DMS153 (cell line): ENCODE results near the gene RPL22L1.
"Not testable (repeated sequence)": the region's sequence is repeated elsewhere in the genome, so short reads cannot be mapped to it uniquely, and the experiment has no call there.

Experiments used
- DNase-seq: peaks from one replicate; lab custom pipeline; 2025; lab: John Stamatoyannopoulos, UW

The RPL22L1 gene

GRCh38 chr3:170877311-170877710 is 7.3 kb upstream of the RPL22L1 start:
- not testable (repeated sequence) for DNase-seq

GRCh38 chr3:170876537-170876936 is 6.5 kb upstream of the RPL22L1 start:
- no peak for DNase-seq

GRCh38 chr3:170869239-170869590 is 780 bp downstream of the RPL22L1 start:
- DNase-seq, result no peak

- no peak for DNase-seq
Measured at GRCh38 chr3:170868577-170869238, 1.3 kb downstream of the RPL22L1 start.

DNA sequence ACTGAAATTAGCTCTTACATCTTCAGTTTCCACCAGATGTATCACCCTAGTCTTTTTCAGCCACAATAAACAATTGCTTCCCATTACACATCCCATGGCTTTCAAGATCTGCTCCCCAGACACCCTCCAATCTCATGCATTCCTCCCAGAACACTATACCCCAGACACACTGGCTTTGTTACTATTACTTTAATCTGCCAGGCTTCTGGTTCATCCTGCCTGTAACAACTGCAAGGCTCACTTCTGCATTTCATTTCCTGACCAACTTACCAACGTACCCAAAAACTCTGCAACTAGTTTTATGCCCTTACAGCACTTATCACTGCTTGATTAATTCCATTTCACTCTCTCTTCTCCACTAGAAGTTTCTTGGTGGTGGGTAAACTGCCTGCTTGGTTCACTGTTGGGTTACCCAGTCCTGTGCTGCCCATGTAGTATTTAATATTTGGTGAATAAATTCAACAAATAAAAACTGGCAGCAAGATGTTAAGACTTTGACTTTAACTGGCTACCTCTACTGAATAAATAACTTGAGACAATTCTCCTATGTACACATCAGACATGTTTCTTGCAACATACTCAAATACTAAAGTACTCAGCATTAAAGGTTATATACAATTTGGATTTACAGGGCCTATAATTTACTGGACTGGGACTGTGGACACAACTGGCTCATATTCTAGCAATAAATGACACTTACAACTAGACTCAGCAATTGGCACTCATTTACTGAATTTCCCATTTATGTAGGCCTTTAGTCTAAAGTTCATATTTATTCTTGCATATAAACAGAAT is 2.7 kb downstream of the RPL22L1 start:
- DNase-seq, result no peak

- no peak for DNase-seq
Measured at GRCh38 chr3:170866499-170866898, 3.5 kb downstream of the RPL22L1 start.

- no peak for DNase-seq
Measured at GRCh38 chr3:170865209-170866094, 4.5 kb downstream of the RPL22L1 start.

DNA sequence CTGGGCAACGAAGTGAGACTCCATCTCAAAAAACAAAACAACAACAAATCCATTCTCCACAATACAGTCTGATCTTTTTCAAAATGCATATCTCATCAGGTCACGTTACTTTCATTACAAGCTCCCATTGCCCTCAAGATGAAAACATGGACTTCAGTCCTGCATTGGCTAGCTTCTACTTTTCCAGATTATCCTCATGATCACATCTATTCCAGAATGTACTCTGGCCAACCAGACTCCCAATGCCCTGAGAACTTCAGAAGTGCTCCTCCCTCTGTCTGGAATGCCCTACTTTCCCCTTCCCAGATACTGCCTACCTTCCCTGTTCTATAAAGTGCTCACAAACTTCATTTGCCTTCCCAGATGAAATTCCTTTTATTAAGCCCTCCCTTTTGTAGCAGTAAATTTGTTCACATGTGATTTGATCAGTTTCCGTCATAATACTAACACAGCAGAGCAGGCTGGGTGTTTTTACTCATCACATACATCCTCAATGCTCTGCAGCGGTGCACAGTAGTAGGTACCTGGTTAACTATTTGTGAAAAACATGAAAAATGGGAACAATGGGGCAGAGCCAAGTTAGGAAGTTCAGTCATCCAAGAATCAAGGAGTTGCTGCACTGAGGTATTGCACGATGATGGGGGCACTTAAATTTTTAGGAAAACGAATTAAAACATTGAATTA is 5.3 kb downstream of the RPL22L1 start:
- no peak for DNase-seq

DNA sequence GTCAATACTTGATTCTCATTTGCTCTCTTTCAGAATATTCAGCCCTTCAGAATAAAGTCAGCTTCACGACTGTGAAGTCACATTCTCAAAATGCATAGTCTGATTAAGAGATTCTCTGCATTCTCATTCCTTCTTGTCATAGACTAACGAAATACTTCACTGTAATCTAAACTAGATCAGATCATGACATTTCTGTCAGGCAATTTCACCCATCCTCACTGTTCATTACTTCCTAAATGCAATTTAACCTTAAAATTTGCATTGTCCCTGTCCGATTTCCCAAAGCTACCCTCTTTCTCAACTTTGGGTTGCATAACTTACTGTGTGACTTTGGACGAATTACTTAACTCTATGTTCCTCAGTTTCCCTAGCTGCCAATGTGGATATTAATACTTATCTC is 6.2 kb downstream of the RPL22L1 start:
- DNase-seq, result no peak

DNA sequence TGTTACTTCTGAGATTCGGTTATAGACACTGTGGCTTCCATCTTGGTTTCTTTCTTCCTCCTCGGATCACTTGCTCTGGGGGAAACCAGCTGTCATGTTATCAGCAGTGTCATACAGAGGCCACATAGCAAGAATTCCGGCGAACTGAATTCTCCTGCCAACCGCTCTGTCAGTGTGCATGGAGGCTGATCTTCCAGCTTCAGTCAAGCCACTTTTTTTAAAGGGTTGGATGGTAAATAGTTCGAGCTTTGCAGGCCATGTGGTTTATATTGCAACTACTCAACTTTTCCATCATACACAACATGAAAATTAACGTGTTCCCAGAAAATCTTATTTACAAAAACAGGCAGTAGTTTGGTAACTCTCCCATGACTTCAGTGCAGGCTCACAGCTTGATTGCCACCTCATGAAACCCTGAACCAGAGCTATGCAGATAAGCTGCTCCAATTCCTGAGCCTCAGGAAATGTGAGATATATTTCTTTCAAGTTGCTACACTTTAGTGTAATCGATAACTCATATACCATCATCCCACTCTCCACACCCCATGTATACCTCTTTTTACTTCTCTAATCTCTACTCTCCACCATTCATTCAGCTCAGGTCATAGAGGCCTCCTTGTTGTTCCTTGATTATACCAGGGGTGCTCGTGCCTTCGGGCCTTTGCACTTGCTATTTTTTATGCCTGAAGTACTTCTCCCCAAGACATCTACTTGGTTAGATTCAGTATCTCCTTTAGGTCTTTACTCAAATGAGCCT is 7.2 kb downstream of the RPL22L1 start:
- DNase-seq, result no peak

DNA sequence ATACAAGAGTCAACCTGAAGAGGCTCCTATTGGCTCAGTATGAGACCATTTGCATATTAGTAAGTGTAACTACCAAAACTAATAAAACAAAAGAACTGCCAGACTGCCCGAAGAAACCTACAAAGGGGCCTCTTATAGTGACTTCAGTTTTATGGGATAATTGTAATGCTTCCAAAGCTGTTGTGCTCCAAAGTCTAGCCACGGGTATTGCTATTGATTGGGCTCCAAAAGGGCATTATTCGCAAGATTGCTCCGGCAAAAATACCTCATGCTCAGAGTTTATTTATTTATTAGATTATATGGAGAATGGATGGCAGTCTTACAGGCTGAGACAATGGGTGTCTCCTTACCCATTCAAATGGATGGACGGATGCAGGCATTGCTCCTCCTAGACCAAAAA is 11.4 kb downstream of the RPL22L1 start:
- no peak for DNase-seq

- DNase-seq, result no peak
Measured at GRCh38 chr3:170852324-170852723, 17.7 kb downstream of the RPL22L1 start.

DNA sequence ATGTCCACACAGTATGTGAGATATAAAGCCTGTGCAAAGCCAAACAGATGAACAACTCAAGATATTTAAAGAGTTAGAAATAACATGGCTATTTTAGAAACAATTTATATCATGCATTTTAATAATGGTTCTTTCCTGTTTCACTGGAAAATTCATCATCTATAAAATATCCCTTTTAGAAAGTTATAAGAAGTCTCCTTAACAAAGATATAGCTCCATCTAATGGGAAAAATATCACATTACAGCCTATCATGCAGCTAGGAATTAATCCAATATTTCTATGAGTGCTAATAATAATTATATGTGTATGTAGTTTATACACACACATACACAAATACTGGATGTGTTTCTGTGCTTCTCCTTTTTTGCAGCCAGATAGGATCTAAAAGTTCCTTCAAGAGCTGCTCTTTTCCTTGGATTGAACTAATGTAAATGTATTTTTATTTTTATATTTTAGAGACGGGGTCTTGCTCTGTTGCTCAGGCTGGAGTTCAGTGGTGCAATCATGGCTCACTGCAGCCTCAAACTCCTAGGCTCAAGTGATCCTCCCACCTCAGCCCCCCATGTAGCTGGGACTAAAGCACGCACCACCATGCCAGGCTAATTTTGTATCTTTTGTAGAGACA is 21.6 kb downstream of the RPL22L1 start:
- DNase-seq, result peak; percentile 11

DNA sequence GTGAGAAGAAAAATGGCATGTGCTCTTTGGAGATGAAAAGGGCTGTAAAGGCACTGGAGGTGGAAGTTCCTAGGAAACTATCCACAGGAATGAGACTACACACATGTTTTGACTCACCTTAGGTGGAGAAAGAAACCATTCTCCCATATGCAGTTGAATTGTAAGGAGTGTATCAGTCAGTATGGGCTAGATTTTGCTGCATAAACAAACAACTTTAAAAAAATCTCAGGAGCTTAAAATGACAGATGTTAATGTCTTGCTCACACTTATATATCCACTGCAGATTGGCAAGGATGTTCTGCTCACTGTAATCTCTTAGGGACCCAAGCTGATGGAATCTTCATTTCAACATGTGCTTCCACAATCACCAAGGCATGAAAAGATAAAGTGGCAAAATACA is 25.6 kb downstream of the RPL22L1 start:
- DNase-seq, result no peak

GRCh38 chr3:170840291-170840859 is 29.6 kb downstream of the RPL22L1 start:
- DNase-seq, result no peak

- DNase-seq, result no peak
Measured at GRCh38 chr3:170839518-170840100, 30.4 kb downstream of the RPL22L1 start.

DNA sequence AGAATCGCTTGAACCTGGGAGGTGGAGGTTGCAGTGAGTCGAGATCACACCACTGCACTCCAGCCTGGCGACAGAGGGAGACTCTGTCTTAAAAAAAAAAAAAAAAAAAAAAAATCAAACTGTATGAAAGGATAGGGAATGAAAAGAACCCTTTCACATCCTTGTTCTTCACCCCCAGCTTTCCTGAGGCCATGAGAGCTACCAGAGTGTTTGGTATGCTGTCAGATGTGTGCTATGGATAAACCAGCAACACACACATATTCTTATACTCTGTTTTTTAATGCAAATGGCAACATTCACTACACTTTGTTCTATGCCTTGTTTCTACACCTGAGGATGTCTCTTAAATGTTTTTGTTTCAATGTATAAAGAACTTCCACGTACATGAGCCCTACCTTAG is 33.5 kb downstream of the RPL22L1 start:
- no peak for DNase-seq

GRCh38 chr3:170835336-170835735 is 34.7 kb downstream of the RPL22L1 start:
- no peak for DNase-seq

DNA sequence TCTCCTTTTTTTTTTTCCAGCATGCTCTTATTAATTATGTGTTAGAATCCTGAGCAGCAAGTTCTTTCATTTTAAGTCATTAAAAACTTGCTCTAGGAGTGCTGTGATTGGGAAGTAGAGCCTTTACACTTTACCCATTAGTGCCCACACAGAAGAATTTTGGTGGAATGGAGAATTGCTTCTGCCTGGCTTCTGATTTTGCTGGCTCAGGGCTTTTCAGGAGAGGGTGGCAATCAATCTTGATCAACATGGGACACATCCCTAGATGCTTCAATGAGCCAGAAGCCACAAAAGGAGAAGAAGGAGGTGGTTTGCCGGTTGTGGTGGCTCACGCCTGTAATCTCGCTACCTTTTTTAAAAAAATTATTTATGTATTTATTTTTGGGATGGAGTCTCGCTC is 39.4 kb downstream of the RPL22L1 start:
- no peak for DNase-seq
